Hematopoietic multipotent progenitor cell treated with erythropoietin and hydrocortisone succinate and interleukin-3 and kit ligand, for 4 days (in vitro differentiated cells): ENCODE results near the gene CHRDL2.

Source experiments
- DNase-seq: peaks from one replicate; pipeline ENCODE4 v3.0.0-alpha.2; 2015

Gene CHRDL2

DNA sequence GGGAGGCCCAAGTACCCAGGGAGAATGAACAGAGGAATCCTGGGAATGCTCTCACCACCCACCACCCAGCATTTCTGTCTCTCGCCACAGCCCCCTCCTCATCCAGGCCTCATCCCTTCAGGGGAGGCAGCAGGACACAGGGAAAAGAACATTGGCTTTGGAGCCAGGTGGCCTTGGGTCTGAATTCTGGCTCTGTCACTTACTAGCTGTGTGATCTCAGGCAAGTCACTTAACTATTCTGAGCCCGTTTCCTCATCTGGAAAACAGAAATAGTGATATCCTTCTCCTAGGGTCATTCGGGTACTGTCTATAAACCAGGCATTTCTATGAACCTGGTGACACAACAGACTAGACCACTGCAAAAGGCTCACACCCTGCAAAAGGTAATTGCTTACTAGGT lies 22.1 kb downstream of the CHRDL2 start:
- DNase-seq: no peak

- DNase-seq: no peak
Measured at GRCh38 chr11:74707602-74708510, 23.4 kb downstream of the CHRDL2 start.

GRCh38 chr11:74707182-74707581 lies 24.0 kb downstream of the CHRDL2 start:
- no peak for DNase-seq

DNA sequence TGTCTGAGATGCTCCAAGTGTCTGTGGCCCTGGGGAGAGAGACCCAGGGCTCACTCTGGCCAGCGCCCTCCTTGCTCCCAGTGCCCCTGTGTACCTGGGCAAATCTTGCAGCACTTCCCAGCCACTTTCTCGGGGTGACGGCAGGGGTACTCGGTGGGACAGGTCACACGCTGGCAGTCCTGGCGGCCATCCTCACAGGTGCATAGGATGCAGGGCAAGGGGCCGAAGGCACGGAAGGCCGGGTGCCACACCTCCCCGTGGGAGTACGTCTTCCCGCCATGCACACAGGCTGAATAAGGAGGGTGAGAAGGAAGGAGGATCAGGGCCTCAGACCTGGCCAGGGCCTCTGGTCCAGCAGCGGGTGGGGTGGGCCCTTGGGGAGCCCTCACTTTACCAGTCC lies 28.0 kb downstream of the CHRDL2 start:
- DNase-seq: no peak

DNA sequence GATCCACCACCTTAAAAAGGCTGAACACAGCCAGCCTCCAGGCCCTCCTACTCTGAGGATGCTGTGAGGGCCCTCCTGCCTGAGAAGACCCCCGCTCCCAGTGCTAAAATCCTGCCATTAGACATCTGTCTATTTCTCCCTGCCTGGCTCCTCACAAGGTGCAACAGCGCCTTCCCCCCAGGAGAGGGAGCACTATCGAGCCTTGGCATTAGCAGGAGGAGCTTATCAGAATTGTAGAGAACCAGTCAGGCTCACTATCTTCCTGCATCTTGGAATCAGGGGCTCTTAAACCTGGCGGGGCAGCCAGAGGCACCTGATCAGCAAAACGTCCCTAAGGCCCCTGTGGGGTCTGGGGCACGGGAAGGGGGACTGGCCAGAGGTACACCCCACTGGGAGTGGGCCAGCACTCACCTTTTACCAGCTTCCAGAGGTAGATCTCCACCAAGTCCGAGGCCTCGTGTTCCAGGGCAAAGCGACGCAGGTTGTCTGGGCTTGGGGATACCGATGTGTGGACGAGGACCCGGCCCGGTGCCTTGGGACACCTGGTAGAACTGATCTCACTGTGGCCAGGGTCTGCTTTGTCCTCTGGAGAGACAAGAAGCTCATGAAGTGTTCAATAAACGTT lies 28.7 kb downstream of the CHRDL2 start:
- peak; percentile 84 for DNase-seq

DNA sequence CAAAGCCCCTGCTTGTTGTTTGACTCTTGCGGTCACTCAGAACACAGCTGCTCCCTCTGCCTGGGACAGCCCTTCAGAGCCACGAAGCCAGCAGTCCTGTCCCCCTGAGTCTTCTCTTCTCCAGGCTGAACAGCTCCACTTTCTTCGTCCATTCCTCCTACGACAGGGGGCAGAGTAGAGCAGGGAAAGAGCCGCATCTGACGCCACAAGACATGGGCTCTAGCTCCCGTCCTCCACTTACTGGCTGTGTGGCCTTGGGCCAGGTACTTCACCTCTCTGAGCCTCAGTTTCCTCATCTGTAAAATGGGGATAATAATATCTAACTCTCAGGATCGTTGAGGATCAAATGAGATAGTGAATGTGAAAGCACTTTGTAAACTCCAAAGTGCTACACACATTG lies 29.9 kb downstream of the CHRDL2 start:
- DNase-seq: peak; percentile 43

GRCh38 chr11:74699615-74700396 lies 31.4 kb downstream of the CHRDL2 start:
- DNase-seq: no peak

DNA sequence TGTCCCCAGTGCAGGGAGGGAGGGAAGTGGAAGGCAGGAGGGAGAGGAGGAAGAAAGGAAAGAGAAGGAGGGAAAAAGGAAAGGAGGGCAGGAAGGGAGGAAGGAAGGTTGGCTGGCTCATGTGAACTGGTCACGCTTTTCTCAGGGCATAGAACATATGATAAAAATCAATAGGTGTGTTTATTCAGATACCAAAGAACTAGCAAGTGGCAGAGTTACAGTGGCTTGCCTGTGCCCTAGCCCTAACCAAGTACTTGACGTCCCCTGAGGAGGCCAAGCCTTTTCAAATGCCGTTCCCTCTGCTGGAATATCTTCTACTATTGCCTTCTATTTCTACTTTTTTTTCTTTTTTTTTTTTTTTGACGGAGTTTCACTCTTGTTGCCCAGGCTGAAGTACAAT lies 33.5 kb downstream of the CHRDL2 start:
- no peak for DNase-seq

DNA sequence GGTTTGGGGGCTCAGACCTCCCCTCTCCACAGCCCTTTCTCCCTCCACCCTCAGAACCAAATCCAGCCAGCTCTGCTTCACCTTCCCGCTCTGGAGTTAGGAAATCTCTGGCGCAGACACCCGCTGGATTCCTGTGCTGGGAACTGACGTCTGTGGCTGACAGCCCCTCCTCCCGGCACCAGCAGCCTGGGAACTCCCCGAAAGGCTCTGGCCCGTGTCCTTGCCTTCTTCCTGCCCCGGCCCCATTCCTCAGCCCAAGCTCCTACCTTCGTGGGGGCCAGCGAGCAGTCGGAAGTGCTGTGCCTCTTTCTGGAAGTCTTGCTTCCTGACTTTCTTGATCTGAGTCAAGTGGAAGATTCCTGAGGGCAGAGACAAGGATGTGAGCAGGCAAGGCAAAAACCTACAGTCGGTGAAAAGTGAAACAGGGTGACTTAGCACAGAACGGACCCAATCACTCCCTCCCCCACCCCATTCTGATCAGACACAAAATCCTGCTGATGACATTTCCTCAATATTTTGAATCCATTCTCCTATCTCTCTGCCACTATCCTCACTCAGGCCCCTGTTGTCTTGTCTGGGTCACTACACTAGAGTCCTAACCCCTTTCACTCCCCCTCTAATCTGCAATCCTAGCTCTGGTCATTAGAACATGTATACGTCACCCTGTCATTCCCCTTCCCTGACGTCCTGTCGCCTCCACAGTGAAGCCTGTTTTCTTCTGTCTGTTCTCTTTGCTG lies 34.1 kb downstream of the CHRDL2 start:
- DNase-seq: no peak

GRCh38 chr11:74696500-74696899 lies 34.7 kb downstream of the CHRDL2 start:
- no peak for DNase-seq

DNA sequence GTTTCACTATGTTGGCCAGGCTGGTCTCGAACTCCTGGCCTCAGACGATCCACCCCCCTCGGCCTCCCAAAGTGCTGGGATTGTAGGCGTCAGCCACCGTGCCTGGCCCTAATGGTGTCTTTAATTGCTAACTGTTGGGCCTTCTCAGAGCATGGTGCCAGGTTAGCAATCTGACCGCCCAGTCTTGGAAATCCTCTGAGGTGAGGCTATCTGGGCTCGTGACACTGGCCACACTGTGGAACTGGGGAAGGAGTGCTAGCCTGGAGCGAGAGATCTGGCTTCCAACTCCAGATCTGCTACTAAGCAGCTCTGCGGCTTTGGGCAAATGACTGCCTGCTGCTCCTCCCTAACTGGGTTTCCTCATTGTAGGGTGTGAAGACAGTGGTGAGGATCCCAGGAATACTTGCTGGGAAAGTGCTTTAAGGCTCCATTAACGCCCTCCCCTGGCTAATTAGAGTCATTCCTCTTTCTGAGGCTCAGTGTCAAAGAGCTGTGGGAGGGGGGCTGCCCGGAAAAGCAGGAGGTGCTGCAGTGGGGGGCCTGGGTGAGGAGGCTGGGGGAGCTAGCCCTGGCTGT lies 35.4 kb downstream of the CHRDL2 start:
- no peak for DNase-seq

DNA sequence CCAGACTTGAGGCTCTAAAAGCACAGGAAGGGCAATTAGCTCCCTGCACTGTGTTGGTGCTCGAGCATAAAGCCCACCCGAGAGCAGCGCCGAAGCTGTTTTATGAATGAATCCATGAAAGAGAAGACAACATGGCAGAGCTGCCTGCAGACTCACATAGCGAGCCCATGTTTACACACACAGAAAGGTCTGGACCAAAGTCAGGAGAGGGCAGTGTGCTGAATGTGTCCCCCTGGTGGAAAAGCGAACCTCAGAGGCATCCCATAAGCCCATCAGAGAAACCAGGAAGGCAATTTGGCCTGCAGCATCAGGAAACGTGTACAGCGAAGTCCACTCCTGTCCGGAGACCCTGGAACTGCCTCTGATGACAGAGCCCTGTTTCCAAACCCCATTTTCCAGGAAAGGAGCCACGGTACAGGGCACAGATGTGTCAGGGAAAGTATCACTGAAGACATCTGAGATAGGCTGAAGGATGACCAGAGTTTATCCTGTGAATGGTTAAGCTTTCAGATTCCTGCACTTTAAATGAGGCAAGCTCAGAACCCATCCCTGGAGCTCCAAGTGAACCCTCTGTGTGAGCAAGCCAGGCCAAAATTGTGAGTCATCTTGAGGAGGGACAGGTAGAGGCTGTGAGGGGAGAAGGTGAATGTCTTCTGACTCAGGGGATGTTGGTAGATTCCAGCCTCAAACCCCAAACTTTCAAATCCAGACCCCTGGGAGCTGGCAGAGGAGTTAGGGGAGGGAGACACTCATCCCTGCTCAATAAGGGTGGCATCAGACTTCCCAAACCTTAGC lies 36.9 kb downstream of the CHRDL2 start:
- DNase-seq: peak; percentile 20

GRCh38 chr11:74693531-74693930 lies 37.7 kb downstream of the CHRDL2 start:
- no peak for DNase-seq

DNA sequence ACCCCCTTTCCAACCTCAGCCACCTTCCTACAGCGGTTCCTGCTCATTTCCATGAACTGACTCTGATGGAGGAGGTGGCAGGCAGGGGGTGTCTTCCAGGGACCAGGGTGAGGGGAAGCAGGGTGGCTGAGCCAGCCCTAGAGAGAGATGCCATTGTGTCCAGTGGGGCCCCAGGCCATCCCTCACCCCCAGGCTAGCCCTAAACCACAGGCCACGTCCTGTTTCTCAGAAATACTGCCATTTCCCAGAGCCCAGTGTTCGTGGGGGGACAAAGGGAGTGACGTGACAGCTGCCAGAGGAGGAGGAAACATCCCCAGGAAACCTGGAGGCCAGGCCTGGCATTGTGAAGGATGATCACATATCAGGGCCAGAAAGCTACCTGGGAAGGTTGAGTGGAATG lies 39.5 kb downstream of the CHRDL2 start:
- no peak for DNase-seq

DNA sequence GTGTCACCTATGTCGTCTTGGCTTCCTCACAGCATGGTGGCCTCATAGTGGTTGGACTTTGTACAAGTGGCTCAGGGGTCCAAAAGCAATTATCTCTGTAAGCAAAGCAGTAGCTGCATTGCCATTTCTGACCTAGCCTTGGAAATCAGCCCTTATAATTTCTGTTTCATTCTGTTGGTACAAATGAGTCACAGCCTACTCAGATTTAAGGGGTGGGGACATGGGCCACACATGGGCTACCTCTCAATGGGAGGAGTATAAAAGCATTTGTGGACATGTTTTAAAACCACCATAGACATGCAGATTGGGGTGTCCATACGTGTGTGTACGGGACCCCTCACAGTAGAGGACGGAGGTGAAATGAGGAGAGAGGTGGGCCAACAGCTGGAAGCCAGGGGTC lies 41.6 kb downstream of the CHRDL2 start:
- DNase-seq: no peak

GRCh38 chr11:74687237-74688023 lies 43.8 kb downstream of the CHRDL2 start:
- DNase-seq: peak; percentile 47

DNA sequence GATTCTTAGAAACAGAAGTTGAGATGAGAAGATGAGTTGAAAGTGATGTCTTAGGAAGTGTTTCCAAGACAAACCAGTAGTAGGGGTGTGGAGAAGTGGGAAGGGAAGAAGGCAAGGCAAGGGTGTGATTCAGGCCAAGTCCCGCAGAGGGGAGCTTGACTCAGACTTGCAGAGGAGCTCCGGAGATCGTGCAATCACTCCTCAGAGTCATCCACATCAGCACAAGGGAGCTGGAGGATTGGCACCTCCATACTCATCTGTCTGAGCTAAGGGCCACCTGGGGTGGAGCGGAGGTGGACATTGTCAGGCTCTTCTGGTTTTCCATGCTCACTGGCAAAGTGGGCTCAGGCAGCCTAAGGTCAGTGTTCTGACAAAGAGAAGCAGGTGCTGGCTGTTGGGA lies 44.4 kb downstream of the CHRDL2 start:
- DNase-seq: no peak

DNA sequence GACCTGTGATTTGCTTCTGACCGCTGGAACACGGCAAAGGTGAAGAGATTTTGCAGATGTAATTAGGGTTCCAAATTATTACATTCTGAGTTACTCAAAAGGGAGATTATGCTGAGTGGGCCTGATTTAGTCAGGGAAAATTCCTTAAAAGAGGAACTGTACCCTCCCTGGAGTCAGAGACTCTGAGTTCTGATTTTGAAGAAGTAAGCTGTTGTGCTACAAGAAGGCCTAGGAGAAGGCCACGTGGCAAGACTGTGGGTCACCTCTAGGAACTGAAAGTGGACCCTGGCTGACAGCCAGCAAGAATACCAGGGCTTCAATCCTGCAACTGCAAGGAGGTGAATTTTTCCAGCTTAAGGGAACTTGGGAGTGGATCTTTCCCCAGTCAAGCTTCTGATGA lies 45.3 kb downstream of the CHRDL2 start:
- no peak for DNase-seq

GRCh38 chr11:74685338-74685737 lies 45.9 kb downstream of the CHRDL2 start:
- DNase-seq: no peak

DNA sequence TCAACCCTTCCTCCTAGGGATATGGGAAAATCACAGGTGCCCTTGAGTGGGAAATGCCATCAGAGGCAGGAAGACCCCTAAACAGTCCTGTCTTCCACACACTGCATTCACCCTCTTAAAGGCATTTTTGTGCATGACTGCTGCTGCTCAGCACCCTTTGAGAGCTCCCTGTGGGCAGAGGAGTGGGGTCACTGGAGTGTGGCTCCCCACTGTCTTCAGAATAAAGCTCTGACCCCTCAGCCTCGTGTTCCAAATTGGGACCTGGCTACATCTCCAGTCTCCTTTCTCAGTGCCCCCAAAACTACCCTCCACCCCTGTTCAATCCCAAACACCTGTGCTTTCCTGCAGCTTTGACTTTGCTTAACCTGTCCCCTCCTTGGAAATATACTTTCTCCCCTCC lies 46.6 kb downstream of the CHRDL2 start:
- no peak for DNase-seq

- no peak for DNase-seq
Measured at GRCh38 chr11:74683941-74684481, 47.2 kb downstream of the CHRDL2 start.
